Transverse colon (tissue), 3 donors: ENCODE measurements around the gene PRDM11.

ENCODE experiments used
- POLR2A ChIP-seq: fragments of 450-650 bp; IDR thresholded peaks from one replicate; pipeline ENCODE4 v1.6.1; 2016; ENCODE audit warnings: antibody characterized with exemption, mild to moderate bottlenecking, moderate library complexity
- TF ChIP-seq, protein P1 (sequence below), 5 experiments: fragments of 200-600 bp in 3 of 5; fragments of 450-650 bp in 2 of 5; sonication (generic) in 3 of 5; IDR thresholded peaks; 1 replicate in 2 of 5; 2 replicates in 3 of 5; pipeline ENCODE4 v1.5.1; 2016 to 2017; ENCODE audit warnings: antibody characterized with exemption in 5 of 5, inconsistent platforms in 3 of 5, mild to moderate bottlenecking in 2 of 5, moderate library complexity in 1 of 5

GRCh38 chr11:45263773-45264172 lies 117.3 kb downstream of the PRDM11 start:
- no peak for TF ChIP-seq POLR2A
- TF ChIP-seq, protein P1, sequence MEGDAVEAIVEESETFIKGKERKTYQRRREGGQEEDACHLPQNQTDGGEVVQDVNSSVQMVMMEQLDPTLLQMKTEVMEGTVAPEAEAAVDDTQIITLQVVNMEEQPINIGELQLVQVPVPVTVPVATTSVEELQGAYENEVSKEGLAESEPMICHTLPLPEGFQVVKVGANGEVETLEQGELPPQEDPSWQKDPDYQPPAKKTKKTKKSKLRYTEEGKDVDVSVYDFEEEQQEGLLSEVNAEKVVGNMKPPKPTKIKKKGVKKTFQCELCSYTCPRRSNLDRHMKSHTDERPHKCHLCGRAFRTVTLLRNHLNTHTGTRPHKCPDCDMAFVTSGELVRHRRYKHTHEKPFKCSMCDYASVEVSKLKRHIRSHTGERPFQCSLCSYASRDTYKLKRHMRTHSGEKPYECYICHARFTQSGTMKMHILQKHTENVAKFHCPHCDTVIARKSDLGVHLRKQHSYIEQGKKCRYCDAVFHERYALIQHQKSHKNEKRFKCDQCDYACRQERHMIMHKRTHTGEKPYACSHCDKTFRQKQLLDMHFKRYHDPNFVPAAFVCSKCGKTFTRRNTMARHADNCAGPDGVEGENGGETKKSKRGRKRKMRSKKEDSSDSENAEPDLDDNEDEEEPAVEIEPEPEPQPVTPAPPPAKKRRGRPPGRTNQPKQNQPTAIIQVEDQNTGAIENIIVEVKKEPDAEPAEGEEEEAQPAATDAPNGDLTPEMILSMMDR (IDR thresholded peaks at IDR 0.05), result no peak
